HG03521 (cell line): ENCODE data around the gene NDFIP1.

Experiments used
- ATAC-seq: cut with Tn5 transposase; IDR thresholded peaks from one replicate; pipeline ENCODE4 v1.9.1; 2021; ENCODE audit warnings: mild to moderate bottlenecking, moderate library complexity; ENCODE audit not compliant: unreplicated experiment

NDFIP1 gene

DNA sequence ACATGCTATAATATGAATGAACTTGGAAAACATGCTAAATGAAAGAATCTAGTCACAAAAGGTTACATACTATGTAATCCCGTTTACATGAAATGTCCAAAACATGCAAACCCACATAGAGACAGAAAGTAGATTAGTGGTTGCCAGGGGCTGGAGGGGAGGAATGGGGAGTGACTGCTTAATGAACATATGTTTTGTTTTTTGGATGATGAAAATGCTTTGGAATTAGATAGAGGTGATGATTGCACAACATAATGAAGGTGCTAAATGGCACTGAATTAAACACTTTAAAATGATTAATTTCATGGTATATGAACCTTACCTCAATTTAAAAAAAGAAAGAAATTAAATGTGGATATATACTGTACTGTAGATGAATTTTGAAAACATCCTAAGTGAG, 17.6 kb upstream of the NDFIP1 start:
- no peak for ATAC-seq

DNA sequence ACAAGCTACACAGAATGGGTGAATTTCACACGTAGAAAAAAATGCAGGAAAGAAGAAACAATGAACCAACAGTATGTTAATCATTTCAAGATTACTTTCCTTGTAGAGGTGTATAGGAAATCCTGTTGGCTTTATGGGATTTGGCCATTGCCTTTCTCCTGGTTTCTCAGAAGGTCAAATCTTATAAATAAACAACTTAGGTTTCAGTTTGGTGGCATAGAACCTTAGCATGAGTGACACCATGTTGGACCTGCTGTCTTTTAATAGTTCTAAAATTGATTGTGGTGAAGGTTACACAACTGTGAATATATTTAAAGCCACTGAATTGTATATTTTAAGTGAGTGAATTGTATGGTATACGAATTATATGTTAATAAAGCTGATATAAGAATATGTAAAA, 16.7 kb upstream of the NDFIP1 start:
- no peak for ATAC-seq

DNA sequence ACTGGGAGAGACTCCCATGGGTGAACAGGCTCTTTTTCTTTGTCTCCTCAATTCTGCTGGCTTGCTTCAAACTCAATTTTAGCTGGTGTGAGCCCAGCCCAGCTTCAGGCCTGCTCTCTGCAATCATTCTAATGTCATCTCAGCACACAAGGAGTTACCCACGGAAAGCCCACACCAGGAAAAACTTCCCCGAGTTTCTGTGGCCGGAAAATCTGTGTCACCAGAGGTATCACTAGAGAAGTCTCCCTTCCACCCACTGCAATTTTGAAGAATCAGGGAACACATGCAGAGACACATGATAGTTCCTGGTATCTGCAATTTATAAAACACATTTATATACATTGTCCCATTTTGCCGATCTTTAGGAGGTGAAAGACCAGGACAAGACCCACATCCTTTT, 13.5 kb upstream of the NDFIP1 start:
- ATAC-seq = no peak

DNA sequence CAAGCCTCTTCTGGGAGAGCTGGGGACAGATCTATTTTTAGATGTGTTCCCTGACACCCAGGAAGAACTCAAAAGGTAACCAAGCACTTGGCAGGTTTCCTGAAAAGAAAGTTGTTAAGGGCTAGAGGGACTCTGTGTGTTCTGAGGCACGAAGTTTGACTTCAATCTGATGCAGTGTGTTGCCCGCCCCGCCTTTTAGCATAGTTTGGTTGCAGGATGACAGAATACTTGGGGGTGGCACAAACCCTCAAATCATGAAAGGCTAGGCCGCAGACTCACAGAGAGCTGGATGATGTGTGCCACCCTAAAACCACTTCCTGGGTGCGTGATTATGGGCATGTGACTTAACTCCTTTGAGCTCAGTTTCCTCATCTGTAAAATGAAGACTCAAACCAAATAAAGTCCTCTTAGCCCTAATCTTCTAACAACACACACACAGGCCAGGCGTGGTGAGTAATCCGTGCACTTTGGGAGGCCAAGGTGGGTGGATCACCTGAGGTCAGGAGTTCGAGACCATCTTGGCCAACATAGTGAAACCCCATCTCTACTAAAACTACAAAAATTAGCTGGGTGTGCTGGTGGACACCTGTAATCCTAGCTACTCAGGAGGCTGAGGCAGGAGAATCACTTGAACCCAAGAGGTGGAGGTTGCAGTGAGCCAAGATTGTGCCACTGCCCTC, 12.8 kb upstream of the NDFIP1 start:
- ATAC-seq = no peak

DNA sequence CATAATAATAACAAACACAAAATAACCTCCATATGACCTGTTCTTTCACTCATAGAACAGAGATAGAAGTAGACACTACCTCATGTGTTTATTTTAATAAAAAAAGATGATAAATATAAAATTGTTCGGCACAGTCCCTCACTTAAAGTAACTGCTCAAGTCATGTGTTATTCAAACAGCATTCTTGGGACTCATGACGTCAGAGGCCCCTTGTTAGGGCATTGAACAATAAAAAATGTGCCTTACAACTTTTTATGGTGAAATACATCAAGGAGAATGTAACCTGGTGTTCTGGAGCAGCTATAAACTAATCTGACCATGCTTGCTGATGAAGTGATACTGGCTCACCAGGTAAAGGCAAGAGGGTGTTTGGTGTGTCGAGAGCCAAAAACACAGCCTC, 12.2 kb upstream of the NDFIP1 start:
- ATAC-seq = no peak

DNA sequence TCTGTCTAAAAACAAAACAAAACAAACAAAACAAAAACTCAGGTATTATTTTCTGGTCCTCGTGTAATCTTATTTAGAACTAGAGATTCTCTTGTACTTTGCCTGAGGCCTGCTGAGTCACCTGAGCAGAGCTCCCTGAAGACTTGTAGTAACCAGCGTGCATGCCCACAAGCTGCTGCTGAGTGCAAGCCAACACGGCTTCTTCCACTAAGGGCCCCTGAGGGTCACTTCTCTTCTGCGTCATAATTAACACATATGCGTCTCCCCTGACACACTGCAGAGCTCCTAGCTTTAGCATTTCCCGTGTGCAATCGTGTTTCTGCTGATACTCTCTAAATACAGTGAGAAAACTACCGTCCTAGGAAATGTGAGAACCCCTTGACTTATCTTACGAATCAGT, 10.9 kb upstream of the NDFIP1 start:
- ATAC-seq = no peak

DNA sequence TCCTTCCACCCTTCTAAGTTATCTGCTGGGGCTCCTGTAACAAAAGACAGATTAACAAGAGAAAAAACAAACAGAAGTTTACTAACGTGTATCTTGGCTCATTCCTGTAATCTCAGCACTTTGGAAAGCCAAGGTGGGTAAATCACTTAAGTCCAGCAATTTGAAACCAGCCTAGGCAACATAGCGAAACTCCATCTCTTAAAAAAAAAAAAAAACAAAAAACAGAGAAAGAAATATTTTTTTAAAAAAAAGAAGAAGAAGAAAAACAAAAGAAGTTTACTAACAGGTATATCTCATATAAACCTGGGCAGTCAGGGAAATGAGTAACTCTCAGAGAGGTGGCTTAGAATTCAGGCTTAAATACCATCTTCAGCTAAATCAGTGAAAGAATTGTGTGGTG, 10.3 kb upstream of the NDFIP1 start:
- no peak for ATAC-seq

DNA sequence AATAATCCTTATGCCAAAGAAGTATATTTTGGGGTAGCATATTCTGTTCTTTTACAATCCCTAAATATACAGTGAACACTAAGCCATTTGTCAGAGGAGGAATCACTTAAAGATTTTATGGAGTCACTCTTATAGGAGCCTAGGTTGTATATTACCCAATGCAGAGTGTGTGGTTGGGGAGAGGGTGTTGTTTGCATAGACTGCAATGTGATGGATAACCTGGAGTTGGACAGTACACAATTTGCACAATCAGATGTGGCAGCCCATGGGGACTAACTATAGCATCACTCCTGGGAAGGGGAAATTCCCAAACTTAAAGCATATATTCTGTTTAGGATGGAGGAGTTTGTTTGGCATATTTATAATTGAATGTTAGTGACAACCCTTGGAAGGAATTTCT, 9.6 kb upstream of the NDFIP1 start:
- no peak for ATAC-seq

DNA sequence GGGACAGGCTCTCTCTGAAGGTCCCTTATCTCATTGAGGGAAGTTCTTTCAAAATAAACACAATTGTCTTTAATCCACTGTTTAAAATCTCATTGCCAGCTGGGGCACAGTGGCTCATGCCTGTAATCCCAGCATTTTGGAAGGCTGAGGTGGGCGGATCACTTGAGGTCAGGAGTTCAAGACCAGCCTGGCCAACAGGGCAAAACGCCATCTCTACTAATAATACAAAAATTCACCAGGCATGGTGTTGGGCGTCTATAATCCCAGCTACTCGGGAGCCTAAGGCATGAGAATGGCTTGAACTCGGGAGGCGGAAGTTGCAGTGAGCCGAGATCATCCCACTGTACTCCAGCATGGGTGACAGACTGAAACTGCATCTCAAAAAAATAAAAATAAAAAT, 8.3 kb upstream of the NDFIP1 start:
- ATAC-seq = no peak

DNA sequence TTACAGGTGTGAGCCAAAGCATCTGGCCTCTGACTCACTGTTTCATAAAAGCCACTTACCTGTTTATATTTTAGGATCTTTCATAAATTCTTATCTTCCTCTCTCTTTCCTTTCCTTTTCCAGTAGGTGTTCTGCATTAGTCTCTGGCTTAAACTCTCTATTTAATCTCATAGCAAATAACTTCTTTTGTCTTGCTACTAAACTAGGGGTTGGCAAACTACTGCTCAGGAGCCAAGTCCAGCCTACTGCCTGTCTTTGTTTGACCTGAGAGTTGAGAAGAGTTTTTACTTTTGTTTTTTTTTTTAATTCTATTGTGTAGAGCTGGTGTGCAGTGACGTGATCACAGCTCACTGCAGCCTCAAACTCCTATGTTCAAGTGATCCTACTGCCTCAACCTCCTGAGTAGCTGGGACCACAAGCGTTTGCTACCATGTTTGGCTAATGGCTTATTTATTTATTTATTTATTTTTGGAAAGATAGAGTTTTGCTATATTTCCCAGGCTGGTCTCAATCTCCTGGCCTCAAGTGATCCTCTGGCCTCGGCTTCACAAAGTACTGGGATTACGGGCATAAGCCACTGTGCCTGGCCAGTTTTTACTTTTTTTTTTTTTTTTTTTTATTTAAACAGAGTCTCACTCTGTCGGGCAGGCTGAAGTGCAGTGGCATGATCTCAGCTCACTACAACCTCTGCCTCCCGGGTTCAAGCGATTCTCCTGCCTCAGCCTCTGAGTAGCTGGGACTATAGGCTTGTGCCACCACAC, 5.4 kb upstream of the NDFIP1 start:
- ATAC-seq = no peak

DNA sequence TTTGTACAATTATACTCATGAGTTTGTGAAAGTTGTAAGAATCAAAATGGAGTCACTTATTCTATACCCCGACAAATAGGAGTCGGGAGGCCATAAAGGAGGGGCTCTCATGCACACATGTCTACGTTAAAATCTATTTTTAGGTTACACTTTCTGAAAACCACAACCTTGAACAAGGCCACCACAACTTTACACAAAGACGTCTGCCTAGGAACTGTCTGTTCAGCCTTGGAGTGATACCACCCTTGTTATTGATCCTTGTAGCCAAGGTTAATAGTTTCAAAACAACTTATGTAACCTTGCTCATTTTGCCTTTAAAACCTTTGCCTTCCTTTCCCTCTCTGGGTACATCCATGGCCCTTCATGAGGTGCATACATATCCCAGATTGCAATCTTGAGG, 4.1 kb upstream of the NDFIP1 start:
- no peak for ATAC-seq

DNA sequence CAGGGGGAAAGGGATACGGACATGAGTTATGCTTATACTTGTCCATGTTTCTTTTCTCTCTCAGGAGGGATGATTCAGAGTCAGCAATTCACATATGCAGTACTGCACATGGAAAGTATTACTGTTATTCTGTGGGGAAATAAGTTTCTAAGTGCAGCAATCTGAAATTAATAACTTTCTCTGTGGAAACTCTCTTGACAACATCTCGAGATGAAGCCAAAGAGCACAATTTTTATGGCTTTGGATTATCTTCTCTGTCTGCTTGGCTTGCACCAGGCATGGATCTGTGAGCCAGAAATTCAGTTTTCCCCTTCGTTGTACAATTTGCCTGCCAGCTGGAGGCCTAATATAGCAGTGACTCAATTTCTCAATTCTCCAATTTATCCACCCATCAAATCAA, 2.5 kb upstream of the NDFIP1 start:
- ATAC-seq = no peak

DNA sequence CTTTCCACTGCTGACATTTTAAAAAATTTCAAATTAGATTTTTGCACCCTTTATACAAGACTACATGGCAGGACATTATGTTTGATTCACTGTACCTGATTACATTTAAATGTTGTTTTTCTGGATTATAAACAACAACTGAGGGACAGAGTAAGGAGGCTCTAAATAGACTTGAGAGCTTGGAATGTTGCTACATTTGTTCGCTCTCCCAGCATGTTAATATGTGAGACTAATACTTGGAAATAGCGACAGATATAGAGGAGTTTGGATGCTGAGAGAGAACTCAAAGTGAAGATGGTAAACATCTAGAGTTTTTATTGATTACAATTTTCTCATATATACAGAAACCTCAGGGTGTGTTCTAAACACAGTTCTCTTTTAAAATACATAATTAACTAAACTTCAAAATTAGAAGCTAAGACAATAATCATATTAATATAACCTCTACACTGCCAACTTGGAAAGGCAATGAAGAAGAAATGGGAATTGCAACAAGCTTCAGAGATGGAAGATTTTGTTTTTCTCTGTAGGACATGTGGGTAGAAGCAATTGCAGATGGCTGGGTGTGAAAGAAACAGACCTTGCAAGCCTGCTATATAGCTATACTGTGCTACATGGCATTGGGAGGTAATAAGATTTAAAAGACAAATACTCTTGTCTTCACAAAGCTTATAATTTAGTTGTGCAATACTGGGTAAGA, 1.4 kb upstream of the NDFIP1 start:
- ATAC-seq = no peak

DNA sequence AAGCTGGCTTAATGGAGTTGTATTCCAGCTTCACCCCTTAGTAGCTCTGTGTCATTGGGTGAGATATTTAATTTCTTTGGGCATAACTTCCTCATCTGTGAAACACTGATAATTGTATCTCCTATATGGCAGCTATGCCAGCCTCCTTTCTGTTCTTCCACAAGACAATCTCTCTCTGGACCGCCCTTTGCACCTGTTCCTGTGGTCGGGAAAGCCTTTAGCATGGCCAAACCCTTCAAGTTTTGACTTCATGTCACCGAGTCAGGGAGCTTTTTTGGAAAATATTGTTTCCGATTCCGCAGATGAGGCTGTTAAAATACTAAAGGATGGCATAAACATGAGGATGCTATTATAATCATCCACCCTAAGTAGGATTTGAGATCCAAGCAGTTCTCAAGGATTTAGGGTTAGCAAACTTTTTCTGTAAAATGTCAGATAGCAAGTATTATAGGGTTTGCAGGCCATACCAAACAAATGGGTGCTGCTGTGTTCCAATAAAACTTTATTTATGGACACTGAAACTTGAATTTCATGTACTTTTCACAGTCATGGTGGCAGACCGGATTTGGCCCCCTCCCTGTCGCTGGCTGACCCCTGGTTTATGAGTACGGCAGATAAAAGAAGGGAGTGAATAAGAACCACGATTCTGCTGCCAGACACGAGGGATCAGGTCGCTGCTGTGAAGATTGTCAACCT, 695 bp upstream of the NDFIP1 start:
- no peak for ATAC-seq

DNA sequence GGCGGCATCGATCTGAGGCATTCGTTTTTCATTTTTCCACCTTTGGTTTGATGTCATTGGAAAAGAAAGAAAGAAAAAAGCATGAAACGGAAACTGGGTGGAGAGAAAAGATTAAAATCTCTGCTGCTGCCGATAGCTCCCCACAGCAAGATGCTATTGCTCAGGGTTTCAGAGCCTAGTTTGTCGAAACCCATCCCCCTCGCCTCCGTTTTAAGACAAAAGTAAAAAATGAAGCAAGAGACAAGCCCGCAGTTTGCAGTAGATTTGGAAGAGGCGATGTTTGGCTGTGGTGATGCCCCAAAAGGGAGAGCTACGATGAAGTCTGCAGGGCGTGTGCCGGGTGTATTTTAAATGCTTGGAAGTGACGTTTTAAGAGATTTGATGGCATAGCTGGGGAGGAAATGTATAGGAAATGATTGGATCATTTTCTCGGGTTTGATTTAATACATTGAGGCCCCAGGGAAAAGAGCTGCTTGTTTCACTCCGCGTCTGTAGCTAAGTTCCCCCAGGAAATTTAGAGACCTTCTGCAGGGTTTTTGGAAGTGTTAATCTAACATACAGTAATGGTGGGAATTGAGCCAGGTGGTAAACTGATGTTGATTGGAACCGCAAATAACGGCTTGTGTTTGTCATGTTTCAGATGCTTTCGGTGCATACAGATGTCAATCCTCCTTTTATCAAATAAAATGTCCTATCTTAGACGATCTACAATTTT, 909 bp downstream of the NDFIP1 start:
- ATAC-seq = no peak

DNA sequence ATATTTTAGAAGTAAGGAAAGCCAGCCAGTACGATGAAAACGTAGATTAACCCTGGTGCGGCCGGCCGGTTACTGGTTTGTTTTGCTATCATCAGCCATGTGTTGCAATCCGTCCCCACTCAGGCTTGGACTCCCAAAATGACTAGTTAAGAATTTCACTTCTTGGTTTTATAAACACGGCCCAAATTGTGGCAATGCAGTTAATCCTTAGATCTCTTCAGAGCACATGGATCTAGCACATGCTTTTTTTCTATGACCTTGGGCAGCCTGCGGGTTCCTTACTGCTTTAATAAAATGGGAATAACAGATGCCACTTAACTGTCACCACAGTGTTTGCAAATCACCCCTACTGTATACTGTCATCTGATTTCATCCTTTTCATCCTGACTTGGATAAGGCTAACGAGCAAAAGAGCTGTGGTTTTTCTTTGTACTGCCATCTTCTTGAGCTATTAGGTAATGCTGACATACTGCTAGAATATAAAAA, 1.5 kb downstream of the NDFIP1 start:
- no peak for ATAC-seq

DNA sequence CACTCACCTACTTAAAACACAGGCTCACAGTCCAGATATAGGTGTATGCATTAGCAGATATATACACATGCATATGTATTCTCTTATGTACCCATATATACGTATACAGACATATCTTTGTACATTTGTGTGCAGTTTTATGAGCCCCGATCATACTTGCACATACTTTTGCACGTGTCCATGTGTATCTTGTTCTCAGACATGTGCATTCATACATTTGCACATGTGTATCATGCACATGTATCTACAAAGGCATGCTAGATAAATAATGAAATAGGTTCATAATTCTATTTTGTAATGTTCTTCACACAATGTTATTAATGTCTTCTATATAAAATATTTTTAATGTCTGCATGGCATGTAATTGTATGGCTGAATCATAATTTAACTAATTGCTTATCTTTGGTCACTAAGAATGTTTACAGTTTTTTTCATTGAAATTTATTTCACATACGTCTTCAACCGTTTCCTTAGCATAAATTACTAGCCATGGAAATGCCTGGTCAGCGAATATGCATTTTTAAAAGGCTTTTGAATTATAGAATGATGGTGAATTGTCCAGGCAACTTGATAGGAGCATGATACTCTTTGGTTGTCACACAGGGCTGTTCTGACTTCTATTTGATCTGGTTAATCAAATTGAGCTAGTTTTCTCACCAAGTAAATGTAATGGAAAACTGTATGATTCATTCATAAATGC, 2.6 kb downstream of the NDFIP1 start:
- ATAC-seq = no peak

DNA sequence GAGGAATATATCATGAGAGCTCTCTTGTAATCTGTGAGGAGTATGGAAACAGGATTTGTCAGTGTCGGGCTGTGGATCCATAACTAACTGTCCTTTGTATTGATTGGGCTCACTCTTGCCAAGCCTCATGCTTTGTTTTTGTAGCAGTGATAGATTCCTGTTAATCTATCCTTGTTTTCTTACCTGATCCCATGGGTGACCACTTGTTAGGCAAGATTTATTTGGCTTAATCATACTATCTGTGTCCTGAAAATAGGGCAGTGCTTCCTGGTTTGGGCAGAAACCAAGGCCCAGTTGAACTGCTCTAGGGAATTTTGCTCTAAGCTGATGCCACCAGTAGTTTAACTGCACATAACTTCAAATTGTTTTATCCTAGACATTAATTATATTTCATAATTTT, 6.1 kb downstream of the NDFIP1 start:
- no peak for ATAC-seq

DNA sequence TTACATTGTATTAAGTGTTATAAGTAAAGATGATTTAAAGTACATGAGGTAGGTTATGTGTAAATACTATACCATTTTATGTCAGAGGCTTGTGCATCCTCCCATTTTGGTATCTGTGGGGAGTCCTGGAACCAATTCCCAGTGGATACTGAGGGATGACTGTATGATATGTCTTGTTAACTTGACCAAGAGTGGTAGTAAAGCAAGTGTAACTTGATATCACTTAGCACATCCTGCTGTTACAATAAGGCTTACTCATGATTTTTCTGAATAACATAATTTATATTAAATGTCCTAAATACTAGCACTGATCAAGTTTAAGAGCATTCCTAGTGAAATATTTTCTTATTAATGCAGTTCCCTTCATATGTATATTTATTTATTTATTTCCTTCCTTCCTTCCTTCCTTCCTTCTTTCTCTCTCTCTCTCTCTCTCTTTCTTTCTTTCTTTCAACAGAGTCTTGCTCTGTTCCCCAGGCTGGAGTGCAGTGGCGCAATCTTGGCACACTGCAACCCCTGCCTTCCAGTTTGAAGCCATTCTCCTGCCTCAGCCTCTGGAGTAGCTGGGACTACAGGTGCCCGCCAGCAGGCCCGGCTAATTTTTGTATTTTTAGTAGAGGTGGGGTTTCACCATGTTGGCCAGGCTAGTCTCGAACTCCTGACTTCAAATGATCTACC, 7.5 kb downstream of the NDFIP1 start:
- ATAC-seq = no peak
